Amniotic epithelial cell (primary cell): ENCODE data around the gene SLC41A3.

Experiments used
- DNase-seq: peaks from one replicate; pipeline ENCODE4 v3.0.0-alpha.2; 2010; ENCODE audit warnings: low read depth

Gene SLC41A3

DNA sequence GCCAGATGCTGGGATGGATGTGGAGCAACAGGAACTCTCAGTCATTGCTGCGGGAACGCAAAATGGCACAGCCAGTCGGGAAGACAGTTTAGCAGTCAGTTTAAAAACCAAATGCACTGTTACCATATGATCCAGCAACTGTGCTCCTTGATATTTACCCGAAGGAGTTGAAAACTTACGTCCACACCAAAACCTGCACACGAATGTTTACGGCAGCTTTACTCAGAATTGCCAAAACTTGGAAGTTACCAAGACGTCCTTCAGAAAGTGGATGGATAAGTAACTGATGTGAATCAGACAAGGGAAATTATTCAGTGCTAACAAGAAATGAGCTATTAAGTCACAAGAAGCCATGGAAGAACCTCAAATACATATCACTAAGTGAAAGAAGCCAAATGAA is 36.1 kb upstream of the SLC41A3 start:
- DNase-seq: no peak

- DNase-seq: no peak
These were observed 35.2 kb upstream of the SLC41A3 start for GRCh38 chr3:126119008-126119675.

- no peak for DNase-seq
These were observed 34.7 kb upstream of the SLC41A3 start for GRCh38 chr3:126118591-126118990.

GRCh38 chr3:126117786-126118185 is 33.9 kb upstream of the SLC41A3 start:
- no peak for DNase-seq

- DNase-seq: no peak
These were observed 33.3 kb upstream of the SLC41A3 start for GRCh38 chr3:126117212-126117611.

DNA sequence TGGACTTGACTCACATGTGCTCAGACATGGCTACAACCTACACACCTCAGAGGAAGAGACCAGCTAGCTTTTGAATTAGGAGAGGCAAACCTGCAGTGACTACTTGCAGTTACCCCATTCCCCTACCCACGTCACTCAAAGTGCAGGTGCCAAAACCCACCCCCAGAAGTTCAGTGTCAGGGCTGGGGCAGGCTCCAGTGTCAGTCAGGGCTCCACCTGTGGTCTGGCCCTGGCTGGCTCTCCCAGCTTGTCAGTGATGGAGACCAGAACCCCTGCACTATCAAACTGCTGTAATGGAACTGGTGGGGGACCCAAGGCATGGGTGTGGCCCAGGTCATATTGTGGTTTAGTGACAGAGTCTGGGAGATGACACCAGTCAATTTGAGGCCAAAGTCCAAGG is 32.6 kb upstream of the SLC41A3 start:
- DNase-seq: no peak

GRCh38 chr3:126114443-126115386 is 30.8 kb upstream of the SLC41A3 start:
- no peak for DNase-seq

DNA sequence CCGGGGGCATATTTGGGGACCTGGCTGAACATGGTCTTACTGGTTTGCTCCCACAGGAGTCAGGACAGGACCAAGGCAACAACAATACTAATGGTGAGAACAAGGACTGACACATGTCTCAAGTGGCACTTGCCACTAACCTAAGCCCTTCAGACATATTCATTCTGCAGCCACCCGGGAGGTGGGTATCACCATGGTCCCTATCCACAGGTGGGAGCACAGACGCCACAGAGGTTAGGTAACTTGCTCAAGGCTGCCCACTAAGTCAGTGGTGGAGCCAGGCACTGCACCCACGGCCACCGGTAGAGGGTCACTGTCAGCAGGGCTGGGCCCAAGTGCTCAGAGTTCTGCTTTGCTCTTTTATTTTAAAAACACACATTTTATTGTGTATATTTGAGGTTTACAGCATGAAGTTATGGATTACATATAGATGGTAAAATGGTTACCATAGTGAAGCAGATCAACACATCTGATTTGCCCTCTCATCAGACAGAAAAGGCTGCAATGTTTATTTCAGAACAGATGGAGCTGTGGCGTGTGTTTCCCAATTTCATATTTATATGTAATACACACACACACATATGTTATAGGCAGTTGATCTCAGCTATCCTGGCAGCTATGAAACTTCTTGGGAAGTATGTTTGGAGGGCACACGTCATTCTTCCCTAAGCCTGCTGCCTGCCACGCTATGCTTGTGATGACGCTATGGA is 30.0 kb upstream of the SLC41A3 start:
- no peak for DNase-seq

- DNase-seq: no peak
These were observed 29.3 kb upstream of the SLC41A3 start for GRCh38 chr3:126113238-126113555.

GRCh38 chr3:126112531-126113237 is 28.8 kb upstream of the SLC41A3 start:
- DNase-seq: no peak

DNA sequence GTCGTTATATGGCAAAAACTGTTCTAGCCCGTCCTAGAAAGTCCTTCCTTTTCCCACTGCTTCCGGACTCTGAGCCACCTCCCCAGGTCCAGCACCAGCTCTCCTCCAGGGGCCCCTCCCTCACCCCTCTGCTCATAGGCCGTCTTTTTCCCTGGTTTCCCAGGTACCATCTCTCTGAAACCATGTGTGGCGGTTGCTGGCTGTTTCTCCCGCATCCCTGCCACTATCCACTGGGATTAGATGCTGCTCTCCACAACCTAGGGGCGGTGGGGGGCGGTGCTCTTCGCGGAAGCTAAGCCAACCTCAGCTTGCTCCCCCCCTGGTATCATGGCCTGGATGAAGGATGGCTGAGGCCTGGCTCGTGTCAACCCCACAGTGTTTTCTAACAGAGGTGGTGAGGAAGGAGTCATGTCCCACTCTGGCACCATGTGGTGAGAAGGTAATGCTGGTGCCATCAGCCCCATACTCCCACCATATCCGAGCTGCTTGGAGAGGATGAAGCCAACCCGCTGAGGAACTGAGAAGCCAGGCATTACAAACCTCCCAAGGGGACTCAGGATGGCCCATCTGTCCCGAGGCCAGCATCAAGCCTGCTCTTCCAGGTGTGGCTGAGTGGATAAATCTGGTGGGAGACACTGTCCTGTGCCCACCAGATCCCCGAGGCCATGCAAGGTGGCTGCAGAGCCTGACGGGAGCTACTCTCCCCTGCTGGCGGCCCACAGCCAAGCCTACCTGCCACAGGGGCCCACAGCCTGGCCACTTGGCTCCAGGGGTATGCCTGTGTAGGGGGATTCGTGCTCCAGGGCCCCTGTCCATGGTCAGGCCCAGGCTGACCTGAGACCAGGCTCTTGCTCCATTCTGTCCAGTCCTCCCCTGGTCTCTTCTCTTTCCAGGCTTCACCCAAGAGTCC is 27.9 kb upstream of the SLC41A3 start:
- DNase-seq: no peak

DNA sequence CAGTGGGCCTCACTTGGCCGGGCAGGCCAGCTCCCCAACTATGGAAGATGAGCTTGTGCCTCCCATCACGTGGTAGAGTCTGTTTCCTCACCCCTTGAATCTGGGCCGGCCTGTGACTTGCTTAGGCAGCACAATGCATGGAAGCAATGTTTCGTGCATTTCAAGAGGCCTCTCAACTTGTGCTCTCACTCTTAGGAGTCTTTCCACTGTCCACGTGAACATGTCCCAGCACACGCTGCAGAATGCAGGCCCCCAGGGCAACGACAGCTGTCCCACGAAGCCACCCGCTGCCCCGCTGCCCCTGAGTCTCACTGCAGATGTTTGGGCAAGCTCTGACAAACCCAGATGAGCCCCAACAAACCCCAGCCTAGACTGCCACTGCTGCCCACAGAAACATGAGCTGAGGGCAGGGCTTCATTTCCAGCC is 27.2 kb upstream of the SLC41A3 start:
- no peak for DNase-seq

- DNase-seq: no peak
These were observed 26.7 kb upstream of the SLC41A3 start for GRCh38 chr3:126110431-126111125.

- DNase-seq: no peak
These were observed 25.9 kb upstream of the SLC41A3 start for GRCh38 chr3:126109880-126110235.

DNA sequence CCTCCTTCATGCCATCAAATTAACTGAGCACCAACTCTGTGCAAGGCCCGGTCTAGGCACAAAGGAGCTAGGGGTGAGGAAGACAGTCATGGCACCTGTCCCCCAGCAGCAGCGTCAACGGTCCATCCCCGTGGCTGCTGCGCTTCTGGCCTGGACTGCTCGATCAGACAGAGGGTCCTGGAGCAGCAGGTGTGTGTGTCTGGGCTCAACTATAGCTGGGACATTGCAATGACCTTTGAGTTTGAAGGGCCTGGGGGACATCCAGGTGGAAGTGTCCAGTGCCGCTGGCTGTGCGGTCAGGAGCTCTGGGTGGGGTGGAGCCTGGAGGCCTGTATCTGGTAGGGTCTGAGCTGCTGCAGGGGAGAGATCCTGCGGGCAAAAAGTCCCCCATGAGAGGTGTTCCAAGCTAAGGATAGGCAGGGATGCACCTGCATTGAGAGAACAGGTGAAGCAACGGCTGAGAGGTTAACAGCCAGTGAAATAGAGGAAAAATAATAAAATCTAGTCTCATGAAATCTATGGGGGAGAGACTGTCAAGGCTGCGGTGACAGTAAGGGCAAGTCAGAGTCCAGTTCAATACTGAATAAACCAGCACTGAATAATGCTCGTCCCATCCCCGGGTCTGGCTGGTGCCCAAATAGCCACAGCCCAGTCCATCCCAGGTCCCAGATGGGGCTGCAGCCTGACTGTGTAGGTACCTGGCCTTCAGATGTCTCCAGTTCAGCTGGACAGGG is 25.4 kb upstream of the SLC41A3 start:
- DNase-seq: no peak

- DNase-seq: no peak
These were observed 24.7 kb upstream of the SLC41A3 start for GRCh38 chr3:126108676-126109050.

DNA sequence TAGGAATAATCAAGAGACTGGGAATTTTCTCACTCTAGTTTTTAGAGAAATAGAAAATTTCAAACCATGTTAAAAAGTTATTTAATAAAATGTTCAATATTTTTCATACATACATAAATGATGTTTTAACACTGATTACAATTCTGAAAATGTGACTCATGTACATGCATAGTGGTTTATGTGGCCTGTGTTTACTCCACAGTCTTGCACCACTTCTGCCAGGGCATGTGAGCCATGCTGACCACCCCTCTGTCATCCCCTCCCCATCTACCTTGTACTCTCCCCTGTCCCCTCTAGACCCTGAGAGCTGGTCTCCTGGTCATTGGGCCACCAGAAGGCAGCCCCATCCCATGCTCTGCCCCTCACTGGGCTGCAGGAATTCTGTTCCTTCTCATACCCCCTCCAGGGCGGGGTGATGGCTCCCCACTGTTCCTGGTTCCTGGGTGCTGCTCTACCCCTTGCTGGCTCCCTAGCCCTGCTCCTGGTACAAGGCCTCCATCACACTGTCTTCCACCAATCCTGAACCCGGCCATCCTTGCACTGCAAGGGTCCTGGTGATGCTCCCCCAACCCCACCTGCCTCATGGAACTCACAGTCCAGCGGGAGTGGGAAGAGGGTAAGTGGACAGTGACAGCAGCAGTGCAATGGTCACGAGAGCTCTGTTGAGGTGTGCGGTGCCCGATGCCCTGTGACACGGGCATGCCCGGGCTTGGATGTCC is 24.2 kb upstream of the SLC41A3 start:
- DNase-seq: peak; percentile 58

GRCh38 chr3:126107203-126107939 is 23.4 kb upstream of the SLC41A3 start:
- no peak for DNase-seq
